GM21515 (cell line): Measurements from ENCODE around the gene NCOR2.
A peak's percentile ranks its signal among the peaks of the same experiment; 100 is the strongest.

ENCODE experiments used
- ATAC-seq: cut with Tn5 transposase; IDR thresholded peaks from one replicate; pipeline ENCODE4 v1.9.1; 2021; ENCODE audit not compliant: unreplicated experiment

NCOR2 gene

GRCh38 chr12:124577986-124578385 is 10.6 kb upstream of the NCOR2 start:
- no peak for ATAC-seq

- ATAC-seq, result no peak
These were observed 10.0 kb upstream of the NCOR2 start for GRCh38 chr12:124577374-124577773.

GRCh38 chr12:124576061-124576650 is 8.7 kb upstream of the NCOR2 start:
- ATAC-seq, result no peak

GRCh38 chr12:124573839-124574786 is 6.7 kb upstream of the NCOR2 start:
- ATAC-seq, result no peak

GRCh38 chr12:124571556-124571955 is 4.1 kb upstream of the NCOR2 start:
- ATAC-seq, result no peak

GRCh38 chr12:124570810-124571209 is 3.4 kb upstream of the NCOR2 start:
- no peak for ATAC-seq

GRCh38 chr12:124569375-124570148 is 2.1 kb upstream of the NCOR2 start:
- no peak for ATAC-seq

- ATAC-seq, result no peak
These were observed 1.3 kb upstream of the NCOR2 start for GRCh38 chr12:124568431-124569374.

GRCh38 chr12:124567673-124568373 is 411 bp upstream of the NCOR2 start:
- peak; percentile 45 for ATAC-seq

GRCh38 chr12:124566161-124566996 is 1.0 kb downstream of the NCOR2 start:
- peak; percentile 36 for ATAC-seq

- no peak for ATAC-seq
These were observed 1.7 kb downstream of the NCOR2 start for GRCh38 chr12:124565656-124566160.

GRCh38 chr12:124564971-124565491 is 2.4 kb downstream of the NCOR2 start:
- ATAC-seq, result no peak

GRCh38 chr12:124564232-124564958 is 3.0 kb downstream of the NCOR2 start:
- ATAC-seq, result no peak

- ATAC-seq, result no peak
These were observed 3.6 kb downstream of the NCOR2 start for GRCh38 chr12:124563809-124564208.

GRCh38 chr12:124563401-124563800 is 4.0 kb downstream of the NCOR2 start:
- no peak for ATAC-seq

GRCh38 chr12:124562796-124563181 is 4.6 kb downstream of the NCOR2 start:
- no peak for ATAC-seq

- no peak for ATAC-seq
These were observed 5.2 kb downstream of the NCOR2 start for GRCh38 chr12:124562018-124562795.
